Small intestine (tissue), 7 donors: Measurements from ENCODE around the gene PIEZO2. TPM values are rescaled to one million over a fixed set of nuclear protein-coding genes. Genes with fewer than 3 reads are reported as not detected.

Source experiments
- DNase-seq, 2 donors: peaks; one replicate each; pipeline versions ENCODE4 v3.0.0 to v3.0.0-alpha.2; 2013
- FAIRE-seq: peaks from 2 replicates; lab custom pipeline; 2012; peaks lifted over from hg19 to GRCh38; lab: Jason Lieb, UNC
- H3K27ac ChIP-seq, 3 donors: one replicate each; pipeline ENCODE4 v1.5.1; 2013; ENCODE audit warnings: low read length in 2 of 3, mild to moderate bottlenecking in 2 of 3, control low read depth in 1 of 3, inconsistent platforms in 1 of 3, low read depth in 1 of 3, moderate library complexity in 1 of 3
- H3K27me3 ChIP-seq, 3 donors: one replicate each; pipeline ENCODE4 v1.6.1; 2013; ENCODE audit warnings: low read length in 3 of 3, inconsistent platforms in 1 of 3; ENCODE audit not compliant: control insufficient read depth in 3 of 3, insufficient read depth in 3 of 3
- H3K36me3 ChIP-seq, 3 donors: one replicate each; pipeline ENCODE4 v1.6.1; 2013; ENCODE audit warnings: low read length in 3 of 3, inconsistent platforms in 1 of 3, low read depth in 1 of 3, mild to moderate bottlenecking in 1 of 3, moderate library complexity in 1 of 3; ENCODE audit not compliant: control insufficient read depth in 3 of 3, insufficient read depth in 2 of 3
- H3K4me1 ChIP-seq, 3 donors: one replicate each; pipeline ENCODE4 v1.6.1; 2013; ENCODE audit warnings: low read length in 2 of 3, inconsistent platforms in 1 of 3, low read depth in 1 of 3, mild to moderate bottlenecking in 1 of 3, moderate library complexity in 1 of 3; ENCODE audit not compliant: control insufficient read depth in 3 of 3, insufficient read depth in 2 of 3
- H3K4me3 ChIP-seq, 3 donors: one replicate each; pipeline ENCODE4 v1.5.1; 2013; ENCODE audit warnings: low read length in 3 of 3, control low read depth in 1 of 3, inconsistent platforms in 1 of 3, low read depth in 1 of 3, mild to moderate bottlenecking in 1 of 3, moderate library complexity in 1 of 3
- H3K9me3 ChIP-seq, 2 donors: one replicate each; pipeline ENCODE4 v1.6.1; 2013; ENCODE audit warnings: low read depth in 1 of 2, low read length in 1 of 2; ENCODE audit not compliant: control insufficient read depth in 2 of 2, insufficient read depth in 1 of 2
- WGBS, 3 donors: extraction: QIAGEN DNeasy Blood & Tissue Kit; methylation state at CpG; one replicate each; pipeline ENCODE4 v1.1.7; 2013; 5-methylcytosine and 5-hydroxymethylcytosine counted together
- polyA plus RNA-seq, 4 donors: library from polyadenylated mRNA; stranded (reverse) in 3 of 4; unstranded in 1 of 4; fragments of 200-250 nt in 3 of 4; fragments of 120-200 nt in 1 of 4; gene quantifications; one replicate each; pipeline versions ENCODE4 v1.2.1 to v1.2.3, GENCODE V29; 2013
- donor health status: healthy with polysubstance abuse.
- donor health status: control.
- donor health status: control.
- donor health status: Bipolar disorder and iron deficiency.
- donor health status: healthy.

PIEZO2 gene
- polyA plus RNA-seq, 4 donors = 0.81 to 30.2 (median 1.8) TPM; not detected in 1

- H3K27ac ChIP-seq = peak overlapping the region in 1 of 3 donors; percentile 62
- FAIRE-seq (no peak), DNase-seq (no peak)
- no peaks in the 10 kb centered on the region for H3K36me3 ChIP-seq
- H3K9me3 ChIP-seq = no peaks in the 10 kb centered on the region
- WGBS, 3 donors = 72 to 87% (median 80%) methylated on average over 5 of the region's 5 CpGs
- no peaks in the 10 kb centered on the region for H3K27me3 ChIP-seq
- H3K4me1 ChIP-seq = peaks cover 0 to 18% (median 0%) of the 10 kb centered on the region in 3 donors
- H3K4me3 ChIP-seq = no peak overlapping the region
These were observed 71.7 kb downstream of the PIEZO2 start for GRCh38 chr18:11077548-11078187.

- Histone ChIP-seq H3K27ac (no peak overlapping the region), H3K4me1 (peaks cover 0 to 18% (median 0%) of the 10 kb centered on the region in 3 donors), H3K27me3 (no peaks in the 10 kb centered on the region), H3K9me3 (no peaks in the 10 kb centered on the region), H3K36me3 (no peaks in the 10 kb centered on the region), H3K4me3 (no peak overlapping the region)
- WGBS, 3 donors = 45 to 64% (median 59%) methylated on average over 5 of the region's 5 CpGs
- FAIRE-seq = no peak
- DNase-seq = no peak
These were observed 74.5 kb downstream of the PIEZO2 start for GRCh38 chr18:11074889-11075288.

- no peak overlapping the region for H3K27ac ChIP-seq
- H3K4me1 ChIP-seq = peaks cover 0 to 15% (median 0%) of the 10 kb centered on the region in 3 donors
- DNase-seq (no peak), FAIRE-seq (no peak)
- no peaks in the 10 kb centered on the region for H3K9me3 ChIP-seq
- no peak overlapping the region for H3K4me3 ChIP-seq
- no peaks in the 10 kb centered on the region for H3K36me3 ChIP-seq
- WGBS, 3 donors = 81 to 89% (median 83%) methylated on average over 9 of the region's 9 CpGs
- H3K27me3 ChIP-seq = no peaks in the 10 kb centered on the region
These were observed 75.4 kb downstream of the PIEZO2 start for GRCh38 chr18:11073971-11074370.

- Histone ChIP-seq H3K4me1 (peaks cover 0 to 3% (median 0%) of the 10 kb centered on the region in 3 donors), H3K9me3 (no peaks in the 10 kb centered on the region), H3K4me3 (no peak overlapping the region), H3K27ac (no peak overlapping the region), H3K27me3 (no peaks in the 10 kb centered on the region), H3K36me3 (no peaks in the 10 kb centered on the region)
- DNase-seq (no peak), FAIRE-seq (no peak)
- WGBS, 3 donors = 83 to 91% (median 88%) methylated on average over 5 of the region's 5 CpGs
These were observed 76.7 kb downstream of the PIEZO2 start for GRCh38 chr18:11072632-11073031.

- DNase-seq (no peak), FAIRE-seq (no peak)
- Histone ChIP-seq H3K27ac (no peak overlapping the region), H3K4me1 (peaks cover 0 to 3% (median 0%) of the 10 kb centered on the region in 3 donors), H3K4me3 (no peak overlapping the region), H3K36me3 (no peaks in the 10 kb centered on the region), H3K9me3 (no peaks in the 10 kb centered on the region), H3K27me3 (no peaks in the 10 kb centered on the region)
- WGBS, 3 donors = 63 to 86% (median 77%) methylated on average over 4 of the region's 4 CpGs
These were observed 78.1 kb downstream of the PIEZO2 start for GRCh38 chr18:11071300-11071699.

GRCh38 chr18:11070593-11070992 is 78.8 kb downstream of the PIEZO2 start:
- DNase-seq (no peak), FAIRE-seq (no peak)
- H3K4me3 ChIP-seq = no peak overlapping the region
- H3K27me3 ChIP-seq = no peaks in the 10 kb centered on the region
- no peaks in the 10 kb centered on the region for H3K9me3 ChIP-seq
- no peak overlapping the region for H3K27ac ChIP-seq
- WGBS, 3 donors = 76 to 83% (median 76%) methylated on average over 11 of the region's 11 CpGs
- H3K4me1 ChIP-seq = peaks cover 0 to 3% (median 0%) of the 10 kb centered on the region in 3 donors
- H3K36me3 ChIP-seq = no peaks in the 10 kb centered on the region

- Histone ChIP-seq H3K27ac (no peak overlapping the region), H3K4me3 (no peak overlapping the region), H3K36me3 (no peaks in the 10 kb centered on the region), H3K4me1 (no peaks in the 10 kb centered on the region), H3K27me3 (no peaks in the 10 kb centered on the region), H3K9me3 (no peaks in the 10 kb centered on the region)
- DNase-seq = no peak
- WGBS, 3 donors = 79 to 84% (median 80%) methylated on average over 5 of the region's 5 CpGs
- FAIRE-seq = no peak
These were observed 83.3 kb downstream of the PIEZO2 start for GRCh38 chr18:11066038-11066437.

- Histone ChIP-seq H3K4me1 (no peaks in the 10 kb centered on the region), H3K27ac (no peak overlapping the region), H3K9me3 (no peaks in the 10 kb centered on the region), H3K36me3 (no peaks in the 10 kb centered on the region), H3K4me3 (no peak overlapping the region), H3K27me3 (no peaks in the 10 kb centered on the region)
- DNase-seq (no peak), FAIRE-seq (no peak)
- WGBS, 3 donors = 66 to 76% (median 74%) methylated on average over 7 of the region's 7 CpGs
These were observed 84.5 kb downstream of the PIEZO2 start for GRCh38 chr18:11064727-11065460.
